OCI-M1 (cell line): Measurements from ENCODE around the gene LCNL1.
A peak's percentile ranks its signal among the peaks of the same experiment; 100 is the strongest.

Source experiments
- DNase-seq: peaks from one replicate; lab custom pipeline; 2025; lab: John Stamatoyannopoulos, UW

LCNL1 gene

GRCh38 chr9:136982232-136983051 is at the start of gene LCNL1:
LCNL1 (plus strand) TSS chr9:136982993; CDS start chr9:136983587, 594 bp downstream.
- DNase-seq: no peak

DNA sequence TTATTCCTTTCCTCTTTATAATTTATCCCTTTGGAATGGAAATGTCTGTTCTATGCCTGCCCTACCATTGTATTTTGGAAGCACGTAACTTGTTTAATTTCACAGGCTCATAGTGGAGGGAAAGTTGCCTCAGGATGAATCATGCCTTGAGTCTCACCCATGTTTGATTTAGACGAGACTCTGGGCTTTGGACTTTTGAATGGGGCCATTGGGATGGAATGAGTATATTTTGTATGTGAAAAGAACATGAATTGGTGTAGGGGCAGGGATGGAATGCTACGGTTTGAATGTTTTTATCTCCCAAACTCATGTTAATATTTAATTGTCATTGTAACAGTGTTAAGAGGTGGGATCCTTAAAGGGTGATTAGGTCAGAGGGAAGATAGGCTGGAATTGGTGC is 48.5 kb upstream of the LCNL1 start:
- DNase-seq: no peak

GRCh38 chr9:136935651-136936050 is 47.1 kb upstream of the LCNL1 start:
- no peak for DNase-seq

DNA sequence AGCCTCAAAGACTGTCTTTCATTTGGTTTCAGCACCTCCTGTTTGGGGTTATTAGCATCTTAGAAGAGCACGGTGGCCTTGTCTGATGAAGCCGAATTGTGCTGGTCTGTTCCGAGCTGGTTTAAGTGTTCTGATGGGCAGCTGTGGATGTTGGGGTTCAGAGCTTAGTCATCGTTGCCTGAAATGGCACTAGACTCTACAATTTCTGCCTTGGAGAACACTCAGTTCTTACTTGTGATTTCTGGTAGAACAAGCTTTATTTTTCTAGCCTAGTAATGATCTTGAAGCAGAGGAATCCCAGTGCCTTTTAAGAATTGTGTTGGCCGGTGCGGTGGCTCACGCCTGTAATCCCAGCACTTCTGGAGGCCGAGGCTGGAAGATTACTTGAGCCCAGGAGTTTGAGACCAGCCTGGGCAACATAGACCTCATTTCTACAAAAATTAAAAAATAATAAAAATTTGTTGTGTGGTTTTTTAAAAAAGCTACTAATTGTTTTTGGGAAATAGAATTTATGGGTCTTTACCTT is 46.1 kb upstream of the LCNL1 start:
- no peak for DNase-seq

GRCh38 chr9:136937186-136938001 is 45.4 kb upstream of the LCNL1 start:
- DNase-seq: no peak

DNA sequence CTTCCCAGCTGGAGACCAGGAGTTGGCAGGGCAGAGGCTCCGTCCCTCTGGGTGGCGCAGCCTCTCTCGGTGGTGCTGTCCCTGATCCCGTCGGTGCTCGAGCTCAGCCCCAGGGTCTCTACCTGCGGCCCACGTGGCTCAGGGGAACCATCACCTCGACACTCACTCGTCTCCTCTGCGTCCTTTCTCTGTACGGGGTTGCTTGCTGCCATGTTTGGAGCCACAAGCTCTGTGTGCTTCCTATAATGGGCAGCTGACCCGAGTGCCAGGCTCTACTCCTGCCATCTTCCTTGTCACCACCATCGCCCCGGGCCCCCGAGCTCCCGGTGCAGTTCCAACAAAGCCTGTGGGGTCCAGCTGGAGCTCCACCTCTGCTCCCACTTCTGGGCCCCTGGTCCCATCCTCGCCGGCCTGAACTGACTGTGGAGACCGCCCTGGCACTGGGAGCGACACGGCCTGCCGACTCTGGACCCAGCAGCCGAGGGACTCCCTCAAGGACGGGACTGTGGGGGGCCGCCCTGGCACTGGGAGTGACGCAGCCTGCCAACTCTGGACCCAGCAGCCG is 43.3 kb upstream of the LCNL1 start:
- DNase-seq: no peak

- no peak for DNase-seq
Observed at GRCh38 chr9:136939996-136940525, 42.7 kb upstream of the LCNL1 start.

- no peak for DNase-seq
Observed at GRCh38 chr9:136940526-136941230, 42.1 kb upstream of the LCNL1 start.

DNA sequence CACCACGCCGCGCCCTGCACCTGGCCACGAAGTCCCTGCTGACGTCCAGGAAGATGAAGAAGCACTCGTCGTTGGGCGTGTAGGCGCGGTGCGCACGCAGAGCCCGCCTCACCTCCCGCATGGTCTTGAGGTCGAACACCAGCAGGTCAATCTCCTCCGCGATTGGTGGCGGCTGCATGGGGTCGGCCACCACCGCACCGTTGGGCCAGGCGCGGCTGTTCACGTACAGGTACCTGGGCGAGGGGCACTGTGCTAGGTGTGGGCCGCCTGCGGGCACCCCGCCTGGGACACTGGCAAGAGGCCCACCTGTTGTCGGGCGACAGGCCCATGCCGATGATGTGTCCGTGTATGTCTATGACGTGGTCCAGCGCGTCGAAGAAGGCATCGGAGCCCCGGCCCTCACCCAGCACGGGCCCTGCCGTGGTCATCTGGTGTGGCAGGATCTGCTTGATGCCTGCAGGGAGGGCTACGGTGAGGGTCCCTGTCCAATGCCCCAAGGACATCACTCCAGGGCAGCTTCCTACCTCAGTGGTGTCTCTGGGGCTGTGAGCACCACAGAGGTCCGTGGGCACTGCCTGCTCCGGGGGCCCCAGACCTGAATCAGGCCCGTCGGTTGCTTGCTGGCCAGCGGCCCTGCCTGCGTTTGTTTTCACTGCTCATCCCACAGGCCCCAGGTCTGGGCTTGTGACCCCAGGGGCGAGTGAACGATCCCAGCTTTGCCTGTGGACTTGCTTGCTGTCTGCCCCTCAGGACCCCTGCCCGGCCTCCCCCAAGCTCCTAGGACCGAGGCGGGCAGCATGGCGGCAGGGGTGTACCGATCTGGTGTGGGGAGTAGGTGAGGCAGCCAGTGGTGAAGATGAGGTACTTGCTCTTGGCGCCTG is 41.3 kb upstream of the LCNL1 start:
- DNase-seq: no peak

GRCh38 chr9:136942112-136942880 is 40.5 kb upstream of the LCNL1 start:
- DNase-seq: no peak

DNA sequence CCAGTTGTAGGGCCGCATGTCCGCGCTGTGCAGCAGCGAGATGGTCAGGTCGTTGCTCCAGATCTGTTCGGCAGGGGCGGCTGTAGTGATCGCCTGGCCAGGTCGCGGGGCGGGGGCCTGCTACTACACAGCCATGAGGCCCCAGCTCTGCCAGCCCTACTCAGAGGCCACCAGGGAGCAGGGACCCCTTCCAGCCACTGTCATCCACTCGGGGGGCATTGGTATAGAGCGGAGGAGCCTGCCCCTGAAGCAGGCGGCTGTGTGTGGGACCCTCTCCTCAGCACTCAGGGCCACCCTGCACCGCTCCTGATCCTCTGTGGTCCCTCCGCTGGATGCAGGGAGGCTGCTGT is 39.9 kb upstream of the LCNL1 start:
- no peak for DNase-seq

DNA sequence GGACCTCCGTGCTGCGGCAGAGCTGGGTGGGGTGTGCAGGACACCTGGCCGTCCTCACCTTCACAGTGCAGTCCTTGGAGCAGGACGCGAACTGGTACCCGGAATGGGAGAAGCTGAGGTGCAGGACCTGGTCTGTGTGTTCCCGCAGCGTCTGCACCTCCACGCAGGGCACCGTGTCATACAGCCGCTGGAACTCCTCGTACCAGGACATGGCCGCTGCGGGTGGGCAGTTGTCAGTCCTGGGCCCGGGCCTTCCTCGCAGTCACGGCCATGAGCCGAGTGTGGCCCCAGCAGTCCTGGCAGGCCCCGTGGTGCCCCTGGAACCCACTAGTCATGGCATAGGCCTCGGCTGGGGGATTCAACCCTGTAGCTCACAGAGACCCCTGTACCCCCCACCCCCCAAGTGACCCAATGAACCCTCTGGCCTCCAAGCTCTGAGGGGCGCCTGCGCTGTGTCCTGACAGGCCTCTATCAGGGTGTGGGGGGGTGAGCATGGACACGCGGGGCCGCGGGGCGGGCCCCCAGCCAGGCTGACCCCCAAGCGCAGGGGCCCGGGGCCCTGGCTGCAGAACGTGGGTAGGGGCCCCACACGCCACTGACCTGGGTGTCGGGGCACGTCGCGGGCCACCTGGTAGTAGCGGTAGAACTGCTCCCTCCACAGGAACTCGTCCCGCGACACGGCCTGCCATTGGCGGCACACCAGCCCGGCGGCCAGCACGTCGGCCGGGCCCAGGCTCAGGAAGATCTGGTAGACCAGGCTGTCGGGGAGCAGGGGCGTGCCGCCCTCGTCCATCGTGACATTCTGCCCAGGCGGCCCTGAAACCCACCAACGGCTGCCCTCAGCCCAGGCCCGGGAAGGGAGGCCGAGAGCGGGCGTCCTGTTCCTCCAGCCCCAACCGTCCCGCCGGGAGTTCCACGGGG is 39.2 kb upstream of the LCNL1 start:
- peak; percentile 62 for DNase-seq

GRCh38 chr9:136944212-136944518 is 38.6 kb upstream of the LCNL1 start:
- peak; percentile 82 for DNase-seq

DNA sequence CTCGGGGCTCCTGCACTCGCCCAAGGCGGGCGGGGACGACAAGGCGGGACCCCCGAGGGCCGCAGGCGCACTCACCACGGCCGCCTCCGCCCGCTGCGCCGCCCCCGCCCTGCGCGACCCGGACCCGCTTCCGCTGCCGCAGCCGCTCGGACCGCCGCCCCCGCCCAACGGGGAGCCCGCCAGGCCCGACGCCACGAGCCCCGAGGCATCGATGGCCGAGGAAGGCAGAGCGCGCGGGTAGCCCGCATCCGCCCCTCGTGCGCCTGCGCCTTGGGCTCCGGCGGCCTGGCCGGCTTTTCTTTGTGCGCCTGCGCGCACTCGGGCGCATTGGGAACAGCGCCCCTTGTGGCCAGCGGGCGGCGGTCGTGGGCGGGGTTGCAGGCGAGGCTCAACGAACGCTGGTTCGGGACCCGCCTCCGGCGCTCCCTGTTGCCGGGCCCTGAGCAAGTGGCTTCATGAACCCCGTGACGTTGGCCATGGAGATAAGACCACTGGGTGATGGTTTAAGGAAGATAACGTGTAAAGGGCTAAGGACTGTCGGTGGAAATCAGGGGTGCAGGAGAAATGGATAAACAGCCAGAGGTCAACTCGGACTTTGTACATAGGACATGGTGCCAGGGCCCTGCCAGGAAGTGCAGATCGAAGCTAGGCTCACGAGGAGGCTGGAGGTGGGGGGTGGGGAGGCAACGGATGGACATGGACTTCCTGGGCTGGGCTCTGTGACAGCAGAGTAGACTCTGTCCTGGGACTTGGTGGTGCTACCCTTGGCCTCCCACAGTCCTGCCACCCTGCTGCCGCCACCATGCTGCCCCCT is 38.1 kb upstream of the LCNL1 start, which contains the start of the genes C8G and FBXW5:
TSS of gene C8G (plus strand) at position 725 of the 814 bp plus-strand sequence. CDS start at position 803, 78 bp downstream.
TSS of gene FBXW5 (minus strand) at position 220 of the 814 bp plus-strand sequence. CDS start 655 bp downstream, outside the sequence.
- DNase-seq: peak; percentile 97

DNA sequence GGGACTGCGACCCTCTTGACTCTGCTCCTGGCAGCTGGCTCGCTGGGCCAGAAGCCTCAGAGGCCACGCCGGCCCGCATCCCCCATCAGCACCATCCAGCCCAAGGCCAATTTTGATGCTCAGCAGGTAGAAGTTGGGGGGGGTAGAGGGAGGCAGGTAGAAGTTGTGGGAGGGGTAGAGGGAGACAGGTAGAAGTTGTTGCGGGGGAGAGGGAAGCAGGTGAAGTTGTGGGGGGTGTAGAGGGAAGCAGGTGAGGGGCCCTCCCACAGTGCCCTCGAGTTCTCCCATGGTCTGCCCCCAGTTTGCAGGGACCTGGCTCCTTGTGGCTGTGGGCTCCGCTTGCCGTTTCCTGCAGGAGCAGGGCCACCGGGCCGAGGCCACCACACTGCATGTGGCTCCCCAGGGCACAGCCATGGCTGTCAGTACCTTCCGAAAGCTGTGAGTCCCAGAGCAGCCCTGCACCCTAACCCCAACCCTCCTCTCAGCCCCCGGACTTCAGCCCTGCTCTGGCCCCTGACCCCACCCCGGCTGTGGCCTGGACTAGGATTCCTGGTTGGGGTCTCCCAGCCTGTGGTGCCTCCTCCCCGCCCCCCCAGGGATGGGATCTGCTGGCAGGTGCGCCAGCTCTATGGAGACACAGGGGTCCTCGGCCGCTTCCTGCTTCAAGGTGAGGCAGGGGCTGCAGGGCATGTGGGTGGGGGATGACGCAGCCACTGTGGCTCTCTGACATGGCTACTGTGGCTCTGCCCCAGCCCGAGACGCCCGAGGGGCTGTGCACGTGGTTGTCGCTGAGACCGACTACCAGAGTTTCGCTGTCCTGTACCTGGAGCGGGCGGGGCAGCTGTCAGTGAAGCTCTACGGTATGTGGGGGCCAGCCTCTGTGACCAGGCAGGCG is 37.2 kb upstream of the LCNL1 start:
- no peak for DNase-seq

DNA sequence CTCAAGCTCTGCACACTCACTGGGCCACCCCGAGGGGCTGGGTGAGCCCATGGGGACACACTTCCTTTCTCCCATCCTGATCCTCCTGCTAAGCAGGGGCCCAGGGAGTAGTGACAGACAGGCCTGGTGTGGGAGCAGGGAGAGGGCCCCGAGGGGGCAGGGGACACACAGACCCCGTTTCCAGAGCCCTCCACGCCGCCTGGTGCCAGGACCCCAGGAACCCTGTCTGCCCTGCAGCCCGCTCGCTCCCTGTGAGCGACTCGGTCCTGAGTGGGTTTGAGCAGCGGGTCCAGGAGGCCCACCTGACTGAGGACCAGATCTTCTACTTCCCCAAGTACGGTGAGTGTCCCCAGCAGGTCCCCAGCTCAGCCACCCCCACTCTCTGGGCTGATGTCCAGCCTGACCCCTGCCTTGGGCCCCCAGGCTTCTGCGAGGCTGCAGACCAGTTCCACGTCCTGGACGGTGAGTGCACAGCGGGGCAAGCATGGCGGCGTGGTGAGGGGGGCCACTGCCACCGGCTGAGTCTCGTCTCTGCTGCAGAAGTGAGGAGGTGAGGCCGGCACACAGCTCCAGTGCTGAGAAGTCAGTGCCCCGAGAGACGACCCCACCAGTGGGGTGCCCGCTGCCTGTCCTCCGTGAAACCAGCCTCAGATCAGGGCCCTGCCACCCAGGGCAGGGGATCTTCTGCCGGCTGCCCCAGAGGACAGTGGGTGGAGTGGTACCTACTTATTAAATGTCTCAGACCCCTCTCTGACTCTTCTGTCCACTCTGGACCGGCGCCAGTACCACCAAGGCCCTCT is 36.4 kb upstream of the LCNL1 start:
- DNase-seq: no peak
